ENCODE measurements around the gene HOMEZ.

- TF ChIP-seq, protein P1, sequence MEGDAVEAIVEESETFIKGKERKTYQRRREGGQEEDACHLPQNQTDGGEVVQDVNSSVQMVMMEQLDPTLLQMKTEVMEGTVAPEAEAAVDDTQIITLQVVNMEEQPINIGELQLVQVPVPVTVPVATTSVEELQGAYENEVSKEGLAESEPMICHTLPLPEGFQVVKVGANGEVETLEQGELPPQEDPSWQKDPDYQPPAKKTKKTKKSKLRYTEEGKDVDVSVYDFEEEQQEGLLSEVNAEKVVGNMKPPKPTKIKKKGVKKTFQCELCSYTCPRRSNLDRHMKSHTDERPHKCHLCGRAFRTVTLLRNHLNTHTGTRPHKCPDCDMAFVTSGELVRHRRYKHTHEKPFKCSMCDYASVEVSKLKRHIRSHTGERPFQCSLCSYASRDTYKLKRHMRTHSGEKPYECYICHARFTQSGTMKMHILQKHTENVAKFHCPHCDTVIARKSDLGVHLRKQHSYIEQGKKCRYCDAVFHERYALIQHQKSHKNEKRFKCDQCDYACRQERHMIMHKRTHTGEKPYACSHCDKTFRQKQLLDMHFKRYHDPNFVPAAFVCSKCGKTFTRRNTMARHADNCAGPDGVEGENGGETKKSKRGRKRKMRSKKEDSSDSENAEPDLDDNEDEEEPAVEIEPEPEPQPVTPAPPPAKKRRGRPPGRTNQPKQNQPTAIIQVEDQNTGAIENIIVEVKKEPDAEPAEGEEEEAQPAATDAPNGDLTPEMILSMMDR (IDR thresholded peaks at IDR 0.05): no peak
- TF ChIP-seq EP300 (IDR thresholded peaks at IDR 0.05) (no peak), POLR2AphosphoS5 (IDR thresholded peaks at IDR 0.05) (no peak)
These were observed 23.0 kb upstream of the HOMEZ start for GRCh38 chr14:23308721-23309445.

All from suprapubic skin (tissue), 4 donors.